HepG2 (cell line): ENCODE measurements around the gene SGK1. TPM values are rescaled to one million over a fixed set of nuclear protein-coding genes. Genes with fewer than 3 reads are reported as not detected.

ENCODE experiments used
- FOXK1 ChIP-seq: sonication (generic); formaldehyde crosslinking; IDR thresholded peaks from 2 replicates; pipeline ENCODE4 v1.4.0; 2020; ENCODE audit warnings: low read depth, missing genetic modification reagents, borderline replicate concordance
- HNRNPH1 ChIP-seq: fragments of 200-400 bp; formaldehyde crosslinking; optimal IDR thresholded peaks from 2 replicates; pipeline ENCODE3; 2017; ENCODE audit warnings: mild to moderate bottlenecking, low read depth, low read length
- JUND ChIP-seq: sonication (generic); formaldehyde crosslinking; IDR thresholded peaks from 2 replicates; pipeline ENCODE4 v1.8.0; 2022; ENCODE audit warnings: mild to moderate bottlenecking, missing genetic modification reagents
- MAFK ChIP-seq, 2 experiments: IDR thresholded peaks in 1 of 2; conservative IDR thresholded peaks in 1 of 2; 2 replicates each; pipeline ENCODE4 v1.6.1; 2011; ENCODE audit warnings: improper control_type of control experiment in 2 of 2, low read length in 2 of 2
- MTA1 ChIP-seq: sonication (generic); formaldehyde crosslinking; IDR thresholded peaks from 2 replicates; pipeline ENCODE4 v1.4.0; 2020; ENCODE audit warnings: missing genetic modification reagents, mild to moderate bottlenecking, borderline replicate concordance
- NCOA5 ChIP-seq: sonication (generic); formaldehyde crosslinking; IDR thresholded peaks from 2 replicates; pipeline ENCODE4 v1.4.0; 2020; ENCODE audit warnings: missing genetic modification reagents
- RARG ChIP-seq: sonication (generic); formaldehyde crosslinking; IDR thresholded peaks from 2 replicates; pipeline ENCODE4 v1.4.0; 2020; ENCODE audit warnings: low read depth, mild to moderate bottlenecking, missing genetic modification reagents
- RCOR2 ChIP-seq: IDR thresholded peaks from 2 replicates; pipeline ENCODE4 v1.6.1; 2016; ENCODE audit warnings: missing biosample characterization, missing genetic modification reagents
- ZNF136 ChIP-seq: sonication (generic); formaldehyde crosslinking; IDR thresholded peaks from 2 replicates; pipeline ENCODE4 v1.8.1; 2022; ENCODE audit warnings: low read depth, mild to moderate bottlenecking, moderate library complexity, missing genetic modification reagents
- ZNF382 ChIP-seq: sonication (generic); formaldehyde crosslinking; IDR thresholded peaks from 2 replicates; pipeline ENCODE4 v1.5.0; 2020; ENCODE audit warnings: missing genetic modification reagents, mild to moderate bottlenecking, borderline replicate concordance
- ZNF484 ChIP-seq: sonication (generic); formaldehyde crosslinking; IDR thresholded peaks from 2 replicates; pipeline ENCODE4 v1.5.1; 2020; ENCODE audit warnings: mild to moderate bottlenecking, low read depth, missing genetic modification reagents, borderline replicate concordance
- ZNF549 ChIP-seq: sonication (generic); formaldehyde crosslinking; IDR thresholded peaks from 2 replicates; pipeline ENCODE4 v1.5.0; 2020; ENCODE audit warnings: missing genetic modification reagents
- ZNF567 ChIP-seq: sonication (generic); formaldehyde crosslinking; IDR thresholded peaks from 2 replicates; pipeline ENCODE4 v1.8.1; 2023; ENCODE audit warnings: mild to moderate bottlenecking, missing genetic modification reagents, borderline replicate concordance
- ZNF782 ChIP-seq: sonication (generic); formaldehyde crosslinking; IDR thresholded peaks from 2 replicates; pipeline ENCODE4 v1.4.0; 2020; ENCODE audit warnings: missing genetic modification reagents, mild to moderate bottlenecking, borderline replicate concordance
- polyA plus RNA-seq, 8 experiments: library from polyadenylated mRNA; depleted of rRNA in 3 of 8; stranded (reverse) in 7 of 8; unstranded in 1 of 8; fragments of >200 nt; fragmentation: Illumina TruSeq in 4 of 8; extraction: Trizol in 4 of 8; gene quantifications; 2 replicates each; pipeline versions ENCODE4 v1.2.1 to v1.2.3, GENCODE V29; 2011 to 2016; ENCODE audit warnings: low read depth in 4 of 8, missing spikeins in 1 of 8, mixed read lengths in 1 of 8; ENCODE audit not compliant: insufficient read depth in 1 of 8
- total RNA-seq, 5 experiments: library from RNA; depleted of rRNA; stranded (reverse); fragments of >200 nt; fragmentation: Illumina TruSeq; extraction: Trizol; gene quantifications; 2 replicates each; pipeline ENCODE4 v1.2.3, GENCODE V29; 2016; ENCODE audit warnings: low read depth in 1 of 5
- TF ChIP-seq, protein P1 (sequence below): sonication (generic); formaldehyde crosslinking; IDR thresholded peaks from 2 replicates; pipeline ENCODE4 v1.4.0; 2020; ENCODE audit warnings: missing genetic modification reagents
- TF ChIP-seq, protein P2 (sequence below): sonication (generic); formaldehyde crosslinking; IDR thresholded peaks from 2 replicates; pipeline ENCODE4 v1.4.0; 2020; ENCODE audit warnings: mild to moderate bottlenecking, missing genetic modification reagents
- TF ChIP-seq, protein P3 (sequence below): sonication (generic); formaldehyde crosslinking; IDR thresholded peaks from 2 replicates; pipeline ENCODE4 v1.5.0; 2020; ENCODE audit warnings: mild to moderate bottlenecking, missing genetic modification reagents
- TF ChIP-seq, protein P4 (sequence below): sonication (generic); formaldehyde crosslinking; IDR thresholded peaks from 2 replicates; pipeline ENCODE4 v1.4.0; 2020; ENCODE audit warnings: mild to moderate bottlenecking, missing genetic modification reagents, borderline replicate concordance

The SGK1 gene
- total and polyA plus RNA-seq, 2 of the 13 experiments (the other 11 are each of a cell fraction or from before 2014, with no cell fraction given) = 56.1 to 56.2 TPM

DNA sequence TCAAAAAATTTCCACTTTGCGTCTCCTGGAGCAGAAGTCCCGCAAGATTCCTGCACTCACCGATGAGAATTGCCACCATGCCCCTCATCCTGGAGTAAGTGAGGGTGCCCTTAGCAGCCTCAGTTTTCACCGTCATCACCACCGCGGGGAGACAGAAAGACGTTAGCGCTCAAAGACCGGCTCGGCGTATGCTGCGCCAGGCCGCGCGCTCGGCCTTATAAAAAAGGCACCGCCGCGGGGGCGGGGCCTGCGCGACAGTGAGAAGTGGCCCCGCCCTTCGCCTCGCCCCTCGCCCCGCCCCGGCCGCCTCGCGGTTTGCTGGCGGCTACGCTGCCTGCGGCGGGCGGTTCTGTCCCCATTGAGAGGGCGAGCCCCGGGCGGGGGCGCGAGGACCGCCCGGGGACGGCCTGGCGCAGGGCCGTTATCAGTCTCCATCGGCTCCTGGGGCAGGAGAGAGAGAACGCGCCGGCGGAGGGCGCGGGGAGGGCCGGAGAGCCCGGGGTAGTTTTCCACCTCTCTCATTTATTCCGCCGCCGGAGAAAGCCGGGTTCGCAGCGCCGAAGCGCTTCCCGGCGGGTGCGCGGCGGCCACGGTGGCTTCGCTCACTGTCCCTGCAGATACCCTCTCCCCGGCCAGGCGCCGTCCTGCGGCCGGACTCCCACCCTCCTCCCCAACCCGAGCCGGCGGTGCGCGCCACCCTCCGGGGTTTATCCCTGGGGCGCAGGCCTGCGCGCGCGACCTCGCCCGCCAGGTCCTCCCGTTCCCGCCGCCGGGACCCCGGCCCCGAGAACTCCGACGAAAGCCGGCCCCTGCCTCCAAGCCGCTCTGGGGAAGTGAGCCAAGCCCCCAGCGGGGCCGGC, 143.0 kb downstream of the SGK1 start (continued):
- TF ChIP-seq HNRNPH1 (no peak), NCOA5 (CRISPR knock-in tag) (no peak), RCOR2 (CRISPR knock-in tag) (peak; percentile 23; the same call in 1 of the 2 replicates), JUND (CRISPR knock-in tag) (0 out of 2 replicates have a peak, but pooled peaks have one; percentile 21), ZNF136 (CRISPR knock-in tag) (no peak), ZNF567 (CRISPR knock-in tag) (peak; percentile 54), MAFK (conservative IDR thresholded peaks at IDR 0.05 in 1 of 2, IDR thresholded peaks at IDR 0.05 in 1 of 2; ENCODE audit: low read length in 2 of 2) (no peak), MTA1 (peak; percentile 59; the same call in 1 of the 2 replicates), ZNF782 (CRISPR knock-in tag) (no peak), ZNF484 (CRISPR knock-in tag) (no peak), ZNF382 (CRISPR knock-in tag) (no peak), RARG (CRISPR knock-in tag) (peak; percentile 32; the same call in 1 of the 2 replicates), FOXK1 (CRISPR knock-in tag) (0 out of 2 replicates have a peak, but pooled peaks have one; percentile 36), ZNF549 (no peak)
- TF ChIP-seq, protein P1, sequence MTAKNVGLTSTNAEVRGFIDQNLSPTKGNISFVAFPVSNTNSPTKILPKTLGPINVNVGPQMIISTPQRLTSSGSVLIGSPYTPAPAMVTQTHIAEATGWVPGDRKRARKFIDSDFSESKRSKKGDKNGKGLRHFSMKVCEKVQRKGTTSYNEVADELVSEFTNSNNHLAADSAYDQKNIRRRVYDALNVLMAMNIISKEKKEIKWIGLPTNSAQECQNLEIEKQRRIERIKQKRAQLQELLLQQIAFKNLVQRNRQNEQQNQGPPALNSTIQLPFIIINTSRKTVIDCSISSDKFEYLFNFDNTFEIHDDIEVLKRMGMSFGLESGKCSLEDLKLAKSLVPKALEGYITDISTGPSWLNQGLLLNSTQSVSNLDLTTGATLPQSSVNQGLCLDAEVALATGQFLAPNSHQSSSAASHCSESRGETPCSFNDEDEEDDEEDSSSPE = peak; percentile 76
- TF ChIP-seq, protein P2, sequence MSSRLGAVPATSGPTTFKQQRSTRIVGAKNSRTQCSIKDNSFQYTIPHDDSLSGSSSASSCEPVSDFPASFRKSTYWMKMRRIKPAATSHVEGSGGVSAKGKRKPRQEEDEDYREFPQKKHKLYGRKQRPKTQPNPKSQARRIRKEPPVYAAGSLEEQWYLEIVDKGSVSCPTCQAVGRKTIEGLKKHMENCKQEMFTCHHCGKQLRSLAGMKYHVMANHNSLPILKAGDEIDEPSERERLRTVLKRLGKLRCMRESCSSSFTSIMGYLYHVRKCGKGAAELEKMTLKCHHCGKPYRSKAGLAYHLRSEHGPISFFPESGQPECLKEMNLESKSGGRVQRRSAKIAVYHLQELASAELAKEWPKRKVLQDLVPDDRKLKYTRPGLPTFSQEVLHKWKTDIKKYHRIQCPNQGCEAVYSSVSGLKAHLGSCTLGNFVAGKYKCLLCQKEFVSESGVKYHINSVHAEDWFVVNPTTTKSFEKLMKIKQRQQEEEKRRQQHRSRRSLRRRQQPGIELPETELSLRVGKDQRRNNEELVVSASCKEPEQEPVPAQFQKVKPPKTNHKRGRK (CRISPR knock-in tag) = 0 out of 2 replicates have a peak, but pooled peaks have one; percentile 17
- TF ChIP-seq, protein P3, sequence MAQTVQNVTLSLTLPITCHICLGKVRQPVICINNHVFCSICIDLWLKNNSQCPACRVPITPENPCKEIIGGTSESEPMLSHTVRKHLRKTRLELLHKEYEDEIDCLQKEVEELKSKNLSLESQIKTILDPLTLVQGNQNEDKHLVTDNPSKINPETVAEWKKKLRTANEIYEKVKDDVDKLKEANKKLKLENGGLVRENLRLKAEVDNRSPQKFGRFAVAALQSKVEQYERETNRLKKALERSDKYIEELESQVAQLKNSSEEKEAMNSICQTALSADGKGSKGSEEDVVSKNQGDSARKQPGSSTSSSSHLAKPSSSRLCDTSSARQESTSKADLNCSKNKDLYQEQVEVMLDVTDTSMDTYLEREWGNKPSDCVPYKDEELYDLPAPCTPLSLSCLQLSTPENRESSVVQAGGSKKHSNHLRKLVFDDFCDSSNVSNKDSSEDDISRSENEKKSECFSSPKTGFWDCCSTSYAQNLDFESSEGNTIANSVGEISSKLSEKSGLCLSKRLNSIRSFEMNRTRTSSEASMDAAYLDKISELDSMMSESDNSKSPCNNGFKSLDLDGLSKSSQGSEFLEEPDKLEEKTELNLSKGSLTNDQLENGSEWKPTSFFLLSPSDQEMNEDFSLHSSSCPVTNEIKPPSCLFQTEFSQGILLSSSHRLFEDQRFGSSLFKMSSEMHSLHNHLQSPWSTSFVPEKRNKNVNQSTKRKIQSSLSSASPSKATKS (CRISPR knock-in tag) = no peak; the same call in 1 of the 2 replicates
- TF ChIP-seq, protein P4, sequence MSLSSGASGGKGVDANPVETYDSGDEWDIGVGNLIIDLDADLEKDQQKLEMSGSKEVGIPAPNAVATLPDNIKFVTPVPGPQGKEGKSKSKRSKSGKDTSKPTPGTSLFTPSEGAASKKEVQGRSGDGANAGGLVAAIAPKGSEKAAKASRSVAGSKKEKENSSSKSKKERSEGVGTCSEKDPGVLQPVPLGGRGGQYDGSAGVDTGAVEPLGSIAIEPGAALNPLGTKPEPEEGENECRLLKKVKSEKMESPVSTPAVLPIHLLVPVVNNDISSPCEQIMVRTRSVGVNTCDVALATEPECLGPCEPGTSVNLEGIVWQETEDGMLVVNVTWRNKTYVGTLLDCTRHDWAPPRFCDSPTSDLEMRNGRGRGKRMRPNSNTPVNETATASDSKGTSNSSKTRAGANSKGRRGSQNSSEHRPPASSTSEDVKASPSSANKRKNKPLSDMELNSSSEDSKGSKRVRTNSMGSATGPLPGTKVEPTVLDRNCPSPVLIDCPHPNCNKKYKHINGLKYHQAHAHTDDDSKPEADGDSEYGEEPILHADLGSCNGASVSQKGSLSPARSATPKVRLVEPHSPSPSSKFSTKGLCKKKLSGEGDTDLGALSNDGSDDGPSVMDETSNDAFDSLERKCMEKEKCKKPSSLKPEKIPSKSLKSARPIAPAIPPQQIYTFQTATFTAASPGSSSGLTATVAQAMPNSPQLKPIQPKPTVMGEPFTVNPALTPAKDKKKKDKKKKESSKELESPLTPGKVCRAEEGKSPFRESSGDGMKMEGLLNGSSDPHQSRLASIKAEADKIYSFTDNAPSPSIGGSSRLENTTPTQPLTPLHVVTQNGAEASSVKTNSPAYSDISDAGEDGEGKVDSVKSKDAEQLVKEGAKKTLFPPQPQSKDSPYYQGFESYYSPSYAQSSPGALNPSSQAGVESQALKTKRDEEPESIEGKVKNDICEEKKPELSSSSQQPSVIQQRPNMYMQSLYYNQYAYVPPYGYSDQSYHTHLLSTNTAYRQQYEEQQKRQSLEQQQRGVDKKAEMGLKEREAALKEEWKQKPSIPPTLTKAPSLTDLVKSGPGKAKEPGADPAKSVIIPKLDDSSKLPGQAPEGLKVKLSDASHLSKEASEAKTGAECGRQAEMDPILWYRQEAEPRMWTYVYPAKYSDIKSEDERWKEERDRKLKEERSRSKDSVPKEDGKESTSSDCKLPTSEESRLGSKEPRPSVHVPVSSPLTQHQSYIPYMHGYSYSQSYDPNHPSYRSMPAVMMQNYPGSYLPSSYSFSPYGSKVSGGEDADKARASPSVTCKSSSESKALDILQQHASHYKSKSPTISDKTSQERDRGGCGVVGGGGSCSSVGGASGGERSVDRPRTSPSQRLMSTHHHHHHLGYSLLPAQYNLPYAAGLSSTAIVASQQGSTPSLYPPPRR (CRISPR knock-in tag) = no peak
